CMK (cell line): ENCODE data around the gene OSTN.
"Not testable (repeated sequence)": the region's sequence is repeated elsewhere in the genome, so short reads cannot be mapped to it uniquely, and the experiment has no call there.

Experiments
- DNase-seq: peaks from one replicate; pipeline ENCODE4 v3.0.0-alpha.2; 2010; ENCODE audit warnings: low read depth

Gene OSTN

GRCh38 chr3:191235331-191236314 lies 36.6 kb downstream of the OSTN start:
- no peak for DNase-seq

GRCh38 chr3:191236646-191237045 lies 37.6 kb downstream of the OSTN start:
- DNase-seq = no peak

GRCh38 chr3:191237047-191237882 lies 38.2 kb downstream of the OSTN start:
- no peak for DNase-seq

GRCh38 chr3:191238321-191238817 lies 39.3 kb downstream of the OSTN start:
- no peak for DNase-seq

- no peak for DNase-seq
These were observed 40.5 kb downstream of the OSTN start for GRCh38 chr3:191239407-191240031.

- no peak for DNase-seq
These were observed 41.4 kb downstream of the OSTN start for GRCh38 chr3:191240486-191240885.

GRCh38 chr3:191244242-191244867 lies 45.3 kb downstream of the OSTN start:
- no peak for DNase-seq

GRCh38 chr3:191246034-191246433 lies 47.0 kb downstream of the OSTN start:
- not testable (repeated sequence) for DNase-seq

GRCh38 chr3:191246630-191247029 lies 47.6 kb downstream of the OSTN start:
- DNase-seq = no peak

- DNase-seq = no peak
These were observed 54.2 kb downstream of the OSTN start for GRCh38 chr3:191253089-191253799.

- no peak for DNase-seq
These were observed 55.2 kb downstream of the OSTN start for GRCh38 chr3:191254098-191254873.

- DNase-seq = no peak
These were observed 56.1 kb downstream of the OSTN start for GRCh38 chr3:191255156-191255555.

- DNase-seq = no peak
These were observed 57.4 kb downstream of the OSTN start for GRCh38 chr3:191256405-191256804.

GRCh38 chr3:191257286-191257685 lies 58.2 kb downstream of the OSTN start:
- DNase-seq = no peak

- DNase-seq = no peak
These were observed 60.4 kb downstream of the OSTN start for GRCh38 chr3:191259486-191259885.

GRCh38 chr3:191260431-191261303 lies 61.6 kb downstream of the OSTN start:
- no peak for DNase-seq

GRCh38 chr3:191261304-191261638 lies 62.2 kb downstream of the OSTN start:
- no peak for DNase-seq

GRCh38 chr3:191262650-191263049 lies 63.6 kb downstream of the OSTN start:
- no peak for DNase-seq

GRCh38 chr3:191263365-191263764 lies 64.3 kb downstream of the OSTN start:
- no peak for DNase-seq
